HG03039 (cell line): ENCODE data around the gene ATP2B2.

Experiments used
- ATAC-seq: cut with Tn5 transposase; IDR thresholded peaks from one replicate; pipeline ENCODE4 v1.9.1; 2021; ENCODE audit warnings: mild to moderate bottlenecking, moderate library complexity; ENCODE audit not compliant: unreplicated experiment

Gene ATP2B2

DNA sequence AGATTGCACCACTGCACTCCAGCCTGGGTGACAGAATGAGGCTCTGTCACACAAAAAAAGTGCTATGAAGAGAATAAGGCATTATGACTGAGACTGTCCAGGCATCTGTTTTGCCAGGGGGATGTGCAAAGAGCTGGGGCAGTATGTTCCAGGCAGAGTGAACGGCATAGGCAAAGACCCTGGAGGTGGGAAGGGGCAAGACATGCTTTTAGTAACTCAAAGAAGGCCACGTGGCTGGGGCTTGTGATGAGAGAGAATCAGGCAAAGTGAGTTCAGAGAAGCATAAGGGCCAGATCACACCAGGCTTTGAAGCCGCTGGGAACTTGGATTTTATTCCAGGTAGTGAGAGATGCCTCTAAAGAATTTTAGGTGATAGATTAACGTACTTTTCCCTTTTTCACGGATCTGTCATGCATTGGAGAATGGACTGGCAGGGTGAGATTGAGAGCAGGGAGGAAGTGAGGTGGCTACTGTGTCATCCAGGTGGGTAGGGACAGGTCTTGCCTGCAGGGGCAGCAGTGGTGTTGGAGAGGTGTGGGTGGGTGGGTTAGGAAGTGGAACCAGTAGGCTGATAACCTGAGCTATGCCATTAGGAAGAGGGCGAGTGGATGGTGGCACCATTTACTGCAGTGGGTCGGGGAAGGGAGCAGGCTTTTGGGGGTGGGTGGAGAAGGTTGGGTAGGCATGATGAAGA lies 31.7 kb downstream of the ATP2B2 start:
- no peak for ATAC-seq

DNA sequence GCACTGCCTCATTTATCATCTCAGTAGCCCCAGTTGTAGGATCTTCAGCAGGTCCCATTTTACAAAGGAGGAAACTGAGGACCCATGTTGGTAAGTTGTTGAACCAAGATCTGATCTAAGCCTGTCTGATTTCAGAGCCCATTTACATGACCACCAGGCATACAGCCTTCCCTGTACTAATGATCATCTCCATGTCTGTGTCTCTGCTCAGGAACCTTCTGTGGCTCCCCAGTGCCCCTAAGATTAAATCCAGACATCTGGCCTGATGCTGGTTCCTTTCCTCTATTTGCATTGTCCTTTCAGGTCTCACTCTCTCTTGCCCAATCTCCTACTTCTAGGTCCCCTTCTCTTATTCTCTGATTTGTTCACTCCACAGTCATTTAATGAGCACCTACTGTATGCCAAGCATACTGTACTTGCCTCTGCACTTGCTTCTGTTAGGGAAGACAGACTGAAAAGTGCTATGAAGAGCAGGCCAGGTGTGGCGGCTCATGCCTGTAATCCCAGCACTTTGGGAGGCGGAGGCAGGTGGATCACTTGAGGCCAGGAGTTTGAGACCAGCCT lies 32.4 kb downstream of the ATP2B2 start:
- ATAC-seq = no peak

DNA sequence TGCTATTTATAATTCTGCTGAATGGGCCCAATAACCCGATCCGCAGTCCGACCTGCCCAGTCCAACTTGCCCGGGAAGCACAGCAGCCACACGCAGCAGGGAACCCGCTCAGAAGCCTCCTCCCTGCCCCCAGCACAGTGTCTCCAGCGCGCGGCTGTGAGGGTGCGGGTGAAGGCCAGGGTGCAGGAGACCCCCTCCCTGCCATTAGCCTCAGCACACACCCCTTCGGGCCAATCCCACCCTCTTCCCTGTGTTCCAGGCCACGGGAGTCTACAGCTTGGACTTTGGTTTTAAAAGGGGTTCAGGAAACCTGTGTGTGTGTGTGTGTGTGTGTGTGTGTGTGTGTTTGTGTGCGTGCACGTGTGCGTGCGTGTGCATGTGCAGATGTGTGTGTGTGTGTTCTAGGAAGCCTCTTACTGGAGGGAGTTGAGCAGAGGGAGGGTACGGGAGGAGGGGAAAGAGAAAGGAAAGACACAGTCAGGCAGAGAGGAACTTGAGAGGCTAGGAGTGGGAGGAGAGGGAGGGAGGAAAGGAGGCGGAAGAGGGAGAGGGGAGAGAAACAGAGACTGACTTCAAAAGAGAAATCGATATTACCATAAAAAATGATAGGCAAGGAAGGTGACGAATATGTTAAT lies 34.2 kb downstream of the ATP2B2 start:
- ATAC-seq = no peak

DNA sequence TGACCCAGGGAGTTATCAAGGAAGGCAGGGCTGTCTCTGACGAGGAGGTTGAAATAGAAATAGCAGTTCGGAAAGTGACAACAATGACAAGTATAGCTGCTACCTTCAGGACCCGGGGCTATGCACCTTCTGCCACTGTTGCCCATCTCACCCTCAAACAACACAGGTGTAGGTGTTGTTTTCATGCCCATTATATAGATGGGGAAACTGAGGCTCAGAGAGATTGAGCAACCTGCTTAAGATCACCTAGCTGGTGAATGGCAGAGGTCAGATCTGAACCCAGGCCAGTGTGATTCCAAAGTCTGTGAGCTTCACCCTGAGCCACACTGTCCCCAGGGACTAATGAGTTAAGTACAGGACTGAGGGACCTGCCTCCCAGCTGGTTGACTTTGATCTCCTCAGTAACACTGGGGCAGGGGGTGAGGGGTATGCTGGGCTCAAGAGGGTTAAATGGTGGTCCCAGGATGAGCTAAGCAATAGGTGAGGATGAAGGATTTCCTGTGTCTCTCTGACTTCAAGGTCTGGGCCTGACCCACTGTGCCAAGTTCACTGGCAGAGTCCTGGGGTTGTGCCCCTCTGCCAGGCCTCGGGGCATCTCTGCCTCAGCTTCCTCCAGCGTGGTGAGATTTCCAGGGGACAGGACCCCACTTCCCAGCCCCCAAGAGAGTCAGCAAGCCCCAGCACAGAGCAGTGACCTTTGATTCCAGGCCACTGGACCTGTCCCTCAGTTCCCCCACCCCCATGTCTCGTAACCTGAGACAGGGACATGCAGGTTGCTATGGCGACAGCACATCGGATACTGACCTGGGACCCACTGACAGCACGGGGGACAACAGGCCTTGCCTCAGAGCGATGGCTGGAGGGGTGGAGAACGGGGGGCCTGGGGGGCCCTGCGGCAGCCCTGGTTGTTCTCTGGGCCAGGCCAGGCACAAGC lies 35.0 kb downstream of the ATP2B2 start:
- no peak for ATAC-seq

DNA sequence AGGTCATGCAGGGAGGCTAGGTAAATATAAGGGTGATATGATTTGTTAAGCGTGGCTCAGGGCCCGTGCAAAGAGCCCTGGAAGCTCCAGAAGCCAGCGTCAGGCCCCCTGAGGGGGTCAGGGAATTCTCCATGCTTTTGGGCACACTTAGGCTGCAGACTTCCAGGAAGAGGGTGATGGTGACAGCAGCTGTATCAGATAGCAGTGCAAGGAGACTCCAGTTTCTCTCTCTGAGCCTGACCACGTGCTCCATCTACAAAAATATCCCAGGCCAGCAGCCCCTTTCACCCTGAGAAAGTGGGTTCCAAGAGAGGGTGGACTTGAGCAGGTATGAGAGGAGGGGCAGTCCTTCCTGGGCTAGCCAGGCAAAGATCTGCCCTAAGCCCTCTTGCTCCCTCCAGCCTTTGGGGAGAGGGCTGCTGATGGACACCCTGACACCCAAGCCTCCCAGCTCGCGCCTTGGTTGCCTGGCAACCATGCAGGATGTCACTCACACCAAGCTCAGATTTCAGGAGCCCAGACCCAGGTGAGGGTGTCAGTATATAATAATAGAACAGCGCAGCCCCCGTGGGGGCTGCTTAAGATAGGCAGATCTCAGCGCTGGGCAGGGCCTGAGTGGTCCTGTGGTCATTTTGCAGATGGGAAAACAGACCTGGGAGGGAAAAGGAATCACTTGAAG lies 35.8 kb downstream of the ATP2B2 start:
- no peak for ATAC-seq

DNA sequence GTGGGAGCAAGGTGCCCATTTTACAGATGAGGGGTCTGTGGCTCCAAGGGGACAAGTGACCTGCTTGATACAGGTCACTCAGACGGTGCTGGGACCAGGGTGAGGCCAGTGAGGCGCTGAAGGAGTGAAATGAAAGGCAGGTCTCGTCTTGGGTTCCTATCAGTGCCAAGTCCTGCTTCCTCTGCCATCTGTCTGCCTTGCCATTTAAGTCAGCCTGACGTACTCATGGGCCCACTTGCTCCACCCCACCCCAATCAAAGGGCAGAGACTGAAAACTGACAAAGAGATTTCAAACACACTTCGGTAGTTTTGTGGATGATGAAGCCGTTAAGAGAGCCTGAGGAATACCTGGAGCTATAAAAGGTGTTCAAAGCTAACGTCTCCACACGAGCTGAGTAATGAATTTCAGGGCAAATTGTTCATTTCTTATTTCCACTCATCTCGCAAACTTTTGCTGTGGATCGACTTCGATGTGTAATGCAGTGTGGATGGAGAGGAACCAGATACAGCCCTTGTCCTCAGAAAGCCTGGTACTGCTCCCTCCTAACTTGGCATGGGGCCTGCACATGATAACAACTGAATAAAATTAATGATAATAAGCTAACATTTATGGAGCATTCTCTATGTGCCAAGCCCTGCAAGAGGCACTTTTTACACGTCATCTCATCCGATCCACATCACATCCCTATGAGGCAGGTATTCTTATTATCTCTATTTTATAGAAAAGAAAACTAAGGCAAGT lies 36.6 kb downstream of the ATP2B2 start:
- no peak for ATAC-seq

DNA sequence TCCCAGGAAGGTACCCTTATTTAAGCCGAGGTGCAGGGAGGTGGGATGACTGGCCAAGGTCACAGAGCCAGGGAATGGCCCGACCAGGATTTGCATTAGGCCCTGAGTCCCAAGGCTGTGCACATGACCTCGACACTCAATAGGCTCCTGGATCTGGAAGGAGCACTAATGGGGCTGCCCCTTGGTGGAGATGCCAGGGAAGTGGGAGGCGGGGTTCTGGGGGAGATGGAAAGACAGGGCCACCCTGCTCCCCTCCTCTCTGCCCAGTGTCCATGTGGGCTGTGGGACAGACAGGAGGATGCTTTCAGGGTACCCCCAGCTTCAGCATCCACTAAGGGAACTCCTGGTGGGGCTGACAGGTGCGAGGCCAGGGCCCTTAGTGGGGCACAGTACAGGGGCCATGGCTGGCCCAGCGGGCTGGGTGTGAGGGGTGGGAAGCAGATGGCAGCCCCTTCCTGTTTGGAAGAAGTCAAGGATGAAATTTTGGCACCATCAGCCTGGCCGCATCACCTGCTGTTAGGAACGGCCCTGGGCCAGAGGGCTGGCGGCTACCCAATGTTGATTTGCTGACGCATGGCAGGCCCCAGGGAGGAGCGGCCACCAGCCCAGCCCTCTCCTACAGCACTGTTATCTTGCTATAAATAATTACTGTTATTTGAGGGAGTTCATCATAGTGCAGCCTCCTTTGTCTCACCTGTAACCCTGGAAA lies 37.3 kb downstream of the ATP2B2 start:
- no peak for ATAC-seq

DNA sequence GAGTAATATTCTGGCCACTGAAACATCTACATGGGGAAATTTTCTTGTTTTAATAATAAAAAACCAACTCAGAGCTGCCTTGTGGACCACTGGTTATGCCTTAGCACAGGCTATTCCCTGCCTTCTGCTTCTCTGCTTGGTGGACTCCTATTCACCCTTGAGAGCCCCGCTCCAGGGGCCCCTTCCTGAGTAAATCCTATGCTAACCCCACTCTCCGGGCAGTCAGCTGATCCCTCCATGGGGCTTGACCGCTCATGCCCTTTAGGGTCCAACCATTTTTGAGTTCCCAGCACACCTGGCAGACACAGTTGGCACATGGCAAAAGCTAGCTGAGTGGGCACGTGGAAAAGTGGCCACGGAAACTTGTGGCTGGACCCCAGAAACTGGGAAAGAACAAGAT lies 38.2 kb downstream of the ATP2B2 start:
- no peak for ATAC-seq

DNA sequence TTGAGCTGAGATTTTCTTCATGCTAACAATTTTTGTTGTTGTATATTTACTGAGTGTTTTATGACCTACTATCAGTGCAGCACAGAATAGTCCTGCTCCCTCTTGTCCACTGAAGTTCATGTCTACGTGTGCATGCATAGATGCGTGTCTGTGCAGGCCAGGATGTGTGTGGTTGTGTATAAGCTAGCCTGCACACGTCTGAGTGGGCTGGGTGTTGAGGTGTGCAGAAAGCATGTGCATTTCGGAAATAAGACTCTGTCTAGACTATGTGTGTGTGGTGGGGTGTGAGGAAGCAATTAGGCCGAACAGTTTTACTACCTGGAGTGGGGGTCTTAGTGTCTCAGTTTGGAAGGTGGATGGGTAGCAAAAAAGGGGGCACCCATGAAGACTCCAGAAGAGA lies 39.2 kb downstream of the ATP2B2 start:
- ATAC-seq = no peak

DNA sequence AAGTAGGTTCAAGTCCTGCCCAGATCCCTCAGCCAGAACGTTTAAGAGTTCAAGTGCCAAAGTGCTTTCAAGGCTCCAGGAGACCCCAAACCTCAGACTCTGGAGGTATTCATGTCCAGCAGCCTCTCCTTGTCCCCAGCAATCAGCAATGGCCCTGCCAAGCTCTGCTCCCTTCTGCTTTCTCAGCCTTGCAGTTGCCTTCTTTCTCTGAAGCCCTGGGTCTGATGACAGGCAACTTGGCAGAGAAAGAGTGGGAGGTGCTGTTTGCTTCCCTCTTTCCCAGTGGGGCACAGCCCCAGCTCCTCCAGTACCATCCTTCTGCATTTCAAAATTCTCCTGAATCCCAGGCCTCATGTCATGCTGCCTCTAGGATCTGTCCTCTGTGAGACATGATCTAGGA lies 40.2 kb downstream of the ATP2B2 start:
- no peak for ATAC-seq

DNA sequence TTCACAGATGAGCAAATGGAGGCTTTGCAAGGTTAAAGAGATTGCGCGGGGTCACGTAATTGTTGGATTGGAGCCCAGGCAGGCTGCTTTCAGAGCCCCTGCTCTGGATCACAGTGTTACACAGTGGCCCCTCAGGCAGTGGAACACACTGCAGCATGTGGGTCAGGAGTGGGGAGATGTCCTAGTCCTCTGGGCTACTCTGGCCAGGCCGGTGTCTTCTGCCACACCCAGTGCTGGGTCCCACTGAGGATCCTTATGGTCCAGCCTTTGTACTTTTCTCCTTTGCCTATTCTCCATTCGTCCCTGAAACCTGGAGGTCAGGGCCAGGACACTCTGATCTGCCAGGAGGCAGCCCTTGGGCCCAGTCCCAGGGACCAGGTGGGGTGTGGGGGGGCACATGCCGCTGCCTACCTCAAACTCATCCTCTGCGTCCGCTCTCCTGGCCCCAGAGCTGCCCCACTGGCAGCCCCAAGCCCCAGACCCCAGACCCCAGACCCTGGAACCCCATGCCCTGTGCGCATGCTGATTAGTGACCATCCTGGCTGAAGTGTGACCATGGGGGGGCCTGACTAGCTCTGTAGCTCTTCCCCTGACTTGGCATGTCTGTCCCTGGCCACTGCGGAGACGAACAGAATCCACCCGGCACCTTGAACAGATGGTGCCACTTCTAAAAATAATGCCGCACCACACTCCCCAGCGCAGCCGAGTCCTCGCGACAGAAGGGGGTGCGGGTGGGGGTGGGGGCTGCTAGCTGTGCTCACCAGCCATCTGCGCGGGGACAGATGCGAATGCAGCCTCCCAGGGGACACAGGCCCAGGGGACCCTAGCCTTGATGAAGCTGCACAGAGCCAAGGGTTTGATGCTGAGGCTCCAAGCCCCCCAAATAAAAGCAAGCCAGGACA lies 41.6 kb downstream of the ATP2B2 start:
- no peak for ATAC-seq

DNA sequence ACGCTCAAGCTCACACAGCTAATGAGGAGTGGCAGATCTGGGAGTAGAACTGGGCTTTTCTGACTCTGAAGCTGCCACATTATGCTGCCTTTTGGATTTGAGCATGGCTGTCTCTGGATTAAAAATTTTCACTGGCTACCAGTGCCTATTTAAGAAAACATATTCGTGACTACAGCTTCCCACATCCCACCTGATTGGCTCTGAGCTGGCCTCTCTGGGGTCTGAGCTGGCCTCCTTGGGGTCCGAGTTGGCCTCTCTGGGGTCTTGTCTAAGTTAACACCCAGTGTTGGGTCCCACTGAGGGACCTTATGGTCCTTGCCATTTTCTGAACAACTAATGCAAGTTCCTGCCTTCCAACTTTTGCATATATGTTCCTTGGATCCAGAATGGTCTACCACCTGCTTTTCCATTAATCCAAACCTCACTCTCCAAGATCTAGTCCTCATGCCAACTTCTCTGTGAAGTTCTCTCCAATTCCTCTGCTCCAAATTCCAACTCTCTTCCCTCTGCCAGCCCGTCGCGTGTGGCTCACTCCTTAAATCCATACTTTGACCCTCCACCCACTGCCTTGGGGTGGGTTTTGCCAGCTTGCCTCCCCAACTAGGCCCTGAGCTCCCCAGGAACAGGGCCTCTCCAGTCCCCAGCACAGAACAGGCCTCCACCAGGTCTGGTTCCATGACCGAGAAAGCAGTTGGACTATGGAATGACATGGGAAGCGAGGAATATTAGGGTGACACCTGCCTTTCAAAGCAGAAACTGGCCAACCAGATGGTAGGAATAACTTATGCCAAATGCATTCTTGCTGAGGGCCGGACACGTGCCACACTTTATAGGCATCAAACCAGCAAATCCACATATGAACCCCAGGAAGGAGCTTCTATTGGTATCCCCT lies 42.5 kb downstream of the ATP2B2 start:
- ATAC-seq = no peak

DNA sequence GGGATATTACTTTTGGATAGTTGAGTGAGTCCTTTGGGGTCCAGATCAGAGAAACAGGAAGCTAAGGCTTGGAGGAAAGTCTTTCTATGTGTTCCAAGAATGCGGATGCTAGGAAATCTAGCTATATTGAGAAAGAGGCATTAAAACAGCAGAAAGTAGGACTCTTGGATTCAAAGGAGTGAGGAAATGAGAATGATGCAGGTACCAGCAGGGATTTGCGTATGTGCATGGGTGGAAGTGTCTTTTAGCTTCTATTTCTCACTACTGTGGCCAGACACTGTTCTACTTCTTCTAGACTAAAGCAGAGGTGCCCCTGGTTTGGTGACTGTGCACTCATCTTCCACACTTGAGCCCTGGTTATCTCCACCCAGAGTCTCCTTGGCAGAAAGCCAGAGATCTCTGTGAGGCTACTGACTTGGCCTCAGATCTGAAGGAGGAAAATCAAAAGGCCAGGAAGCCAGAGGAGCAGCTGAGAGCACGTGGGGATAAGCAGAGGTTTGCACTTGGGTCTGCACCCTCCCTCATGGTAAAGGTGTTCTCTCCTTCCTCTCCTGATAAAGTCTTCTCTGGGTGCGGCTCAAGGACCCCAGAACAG lies 44.3 kb downstream of the ATP2B2 start:
- ATAC-seq = no peak

DNA sequence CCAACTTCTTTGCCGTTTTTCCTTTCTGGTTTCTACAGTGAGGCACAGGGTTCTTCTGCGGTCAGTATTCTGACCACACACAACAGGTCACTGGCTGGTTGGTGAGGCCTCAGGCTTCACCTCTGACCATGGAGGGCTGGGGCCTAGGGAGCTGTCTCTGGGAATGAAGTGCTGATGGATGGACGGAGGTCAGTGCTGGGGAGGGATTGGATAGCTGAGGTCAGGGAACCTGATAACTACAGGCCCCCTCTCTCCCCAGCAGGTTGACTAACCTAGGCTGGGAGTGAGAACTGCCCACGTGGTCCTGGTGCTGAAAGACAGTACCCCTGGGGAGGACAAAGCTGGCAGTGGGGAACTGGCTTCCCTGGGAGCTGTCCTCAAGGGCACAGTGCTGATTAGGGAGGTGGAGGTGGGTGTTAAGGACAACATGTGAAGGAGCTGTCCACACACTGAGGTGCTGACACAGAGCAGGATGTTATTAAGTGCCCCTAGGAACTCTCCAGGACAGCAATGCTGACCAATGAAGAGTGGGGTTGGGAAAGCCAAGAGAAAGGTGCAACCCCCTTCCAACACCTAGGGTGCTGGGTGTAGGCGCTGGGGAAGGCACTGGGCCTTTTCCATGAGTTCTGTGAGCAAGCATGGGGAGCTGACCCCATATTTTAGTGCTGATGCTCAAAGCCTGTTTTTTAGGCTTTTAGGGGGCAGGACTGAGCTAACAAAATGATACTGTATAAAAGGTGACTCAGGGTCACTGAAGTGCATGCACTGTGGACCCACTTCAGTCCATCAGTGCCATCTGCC lies 45.2 kb downstream of the ATP2B2 start:
- no peak for ATAC-seq

DNA sequence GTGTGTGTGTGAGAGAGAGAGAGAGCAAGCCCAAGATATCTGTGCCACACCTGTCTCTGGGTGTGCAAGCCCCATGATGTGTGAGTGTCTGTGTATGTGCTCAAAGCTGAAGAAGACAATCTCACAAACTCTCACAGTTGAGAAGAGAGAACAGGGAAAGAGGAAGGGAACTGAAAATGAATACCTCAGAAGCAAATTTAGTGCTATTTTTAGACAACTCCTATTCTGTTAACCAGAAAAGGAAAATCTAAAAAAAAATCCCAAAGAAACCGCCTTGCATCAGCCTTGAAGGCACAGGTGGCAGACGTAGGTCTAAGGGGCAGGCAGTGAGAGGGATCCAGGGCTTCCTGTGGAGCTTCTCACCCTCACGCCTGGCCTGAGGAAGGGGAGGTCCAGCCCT lies 47.8 kb downstream of the ATP2B2 start:
- ATAC-seq = no peak

DNA sequence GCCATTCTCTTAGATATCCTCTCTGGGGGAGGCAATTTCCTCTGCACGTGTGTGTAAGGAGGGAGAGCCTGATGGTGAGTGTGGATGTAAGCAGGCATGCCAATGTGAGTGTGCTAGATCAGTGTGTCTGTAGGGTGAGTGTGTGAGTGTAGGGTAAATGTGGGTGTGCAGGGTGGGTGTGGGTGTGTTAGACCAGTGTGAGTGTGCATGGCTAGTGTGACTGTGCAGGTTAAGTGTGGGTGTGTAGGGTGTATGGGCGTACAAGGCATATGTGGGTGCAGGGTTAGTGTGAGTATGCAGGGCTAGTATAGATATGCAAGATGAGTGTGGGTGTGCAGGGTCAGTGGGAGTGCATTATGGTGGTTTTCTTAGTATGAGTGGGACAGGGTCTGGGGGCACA lies 48.4 kb downstream of the ATP2B2 start:
- ATAC-seq = no peak
